Putamen (tissue), 1 donor: ENCODE measurements around the gene BORCS5.
"Not testable (repeated sequence)": the region's sequence is repeated elsewhere in the genome, so short reads cannot be mapped to it uniquely, and the experiment has no call there.

ENCODE experiments used
- DNase-seq: peaks from one replicate; pipeline ENCODE4 v3.0.0-alpha.2; 2016; ENCODE audit warnings: low spot score

The BORCS5 gene

DNA sequence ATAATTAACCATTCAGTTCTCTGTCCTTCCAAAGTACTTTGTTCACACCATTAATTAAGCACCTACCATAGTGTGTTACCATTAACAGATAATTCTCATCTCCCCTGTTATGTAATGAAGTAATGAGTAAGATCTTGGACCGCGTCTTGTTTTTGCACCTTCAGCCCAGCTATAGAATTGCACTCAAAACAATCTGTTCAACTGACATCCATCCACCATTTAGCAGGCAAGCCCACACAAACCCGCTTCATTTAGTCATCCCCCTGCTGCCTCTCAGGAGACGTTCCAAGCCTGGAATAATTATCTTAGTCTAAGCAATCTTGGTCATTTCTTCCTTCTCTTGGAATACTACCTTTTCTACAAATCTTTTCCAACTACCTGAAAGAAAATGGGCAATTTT is 131.4 kb downstream of the BORCS5 start:
- no peak for DNase-seq

DNA sequence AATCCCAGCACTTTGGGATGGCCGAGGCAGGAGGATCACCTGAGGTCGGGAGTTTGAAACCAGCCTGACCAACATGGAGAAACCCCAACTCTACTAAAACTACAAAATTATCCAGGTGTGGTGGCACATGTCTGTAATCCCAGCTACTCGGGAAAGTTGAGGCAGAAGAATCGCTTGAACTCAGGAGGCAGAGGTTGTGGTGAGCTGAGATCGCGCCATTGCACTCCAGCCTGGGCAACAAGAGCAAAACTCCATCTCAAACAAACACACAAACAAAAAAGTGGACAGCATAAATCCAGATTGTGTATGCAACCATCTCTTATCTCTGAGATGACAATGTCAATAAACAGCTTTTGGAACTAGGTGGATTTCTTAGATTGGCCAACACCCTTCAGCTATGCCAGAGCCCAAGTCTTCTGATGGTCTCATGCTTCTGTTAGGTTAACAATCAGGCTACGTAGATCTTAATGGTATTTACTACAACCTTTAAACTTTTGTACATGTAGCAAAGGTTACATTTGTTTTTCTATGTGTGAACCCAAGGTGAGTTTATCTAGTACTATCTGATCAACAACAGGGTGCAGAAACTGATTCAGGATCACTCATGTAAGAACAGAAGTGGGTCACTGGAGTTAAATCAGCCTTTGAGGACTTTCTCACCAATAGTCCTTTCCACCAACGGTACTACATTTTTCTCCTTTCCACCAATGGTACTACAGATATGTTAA is 132.1 kb downstream of the BORCS5 start:
- DNase-seq: no peak

DNA sequence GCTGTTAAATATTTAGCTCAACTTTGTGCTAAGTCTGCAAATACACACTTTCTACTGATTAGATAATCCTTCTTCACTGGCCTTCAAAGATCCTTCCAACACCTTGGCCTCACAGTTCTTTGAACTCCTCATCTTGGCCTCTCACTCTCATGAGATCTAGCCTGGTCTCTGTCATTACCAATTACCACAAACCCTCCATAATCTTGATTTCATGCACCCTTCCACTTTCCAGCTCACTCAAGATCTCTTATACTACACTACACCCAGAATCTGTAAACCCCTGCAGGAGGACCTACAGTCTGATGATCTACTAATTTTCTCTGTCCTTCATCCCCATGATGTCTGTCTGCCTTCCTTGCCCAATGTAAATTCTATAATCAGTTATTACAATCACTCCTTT is 134.7 kb downstream of the BORCS5 start:
- DNase-seq: no peak

DNA sequence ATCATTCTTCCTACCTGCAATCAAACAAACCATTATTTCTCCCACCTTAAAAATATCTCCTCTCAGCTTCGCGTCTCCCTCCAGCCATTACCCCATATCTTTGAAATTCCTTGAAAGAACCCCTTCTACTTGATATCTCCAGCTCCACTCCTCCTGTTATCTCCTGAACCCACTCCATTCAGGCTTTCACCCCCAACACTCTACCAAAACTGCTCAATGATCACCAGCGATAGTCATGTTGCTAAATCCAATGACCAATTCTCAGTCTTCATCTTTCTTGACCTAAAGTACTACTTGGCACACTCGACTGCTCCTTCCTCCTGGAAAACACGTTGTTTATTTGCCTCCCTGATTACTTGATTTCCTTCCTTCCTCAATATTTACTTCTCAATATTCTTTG is 135.7 kb downstream of the BORCS5 start:
- no peak for DNase-seq

DNA sequence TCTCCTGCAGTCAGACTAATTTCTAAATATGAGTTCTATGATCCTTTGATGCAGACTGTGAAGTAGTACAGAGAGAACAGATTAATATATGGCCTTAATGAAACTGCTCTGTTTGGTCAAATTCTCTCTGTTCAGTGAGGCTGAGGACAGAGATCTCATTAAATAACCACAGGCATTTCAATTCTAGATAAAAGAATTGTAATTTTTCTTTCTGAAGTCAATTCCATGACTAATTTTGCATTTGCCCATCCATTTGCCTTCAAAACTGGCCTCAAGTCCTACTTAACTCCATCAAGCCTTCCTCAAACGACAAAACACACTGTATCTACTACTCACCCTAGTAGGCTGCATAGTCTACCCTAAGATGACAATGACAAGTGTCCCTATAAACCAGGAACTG is 138.7 kb downstream of the BORCS5 start:
- no peak for DNase-seq

DNA sequence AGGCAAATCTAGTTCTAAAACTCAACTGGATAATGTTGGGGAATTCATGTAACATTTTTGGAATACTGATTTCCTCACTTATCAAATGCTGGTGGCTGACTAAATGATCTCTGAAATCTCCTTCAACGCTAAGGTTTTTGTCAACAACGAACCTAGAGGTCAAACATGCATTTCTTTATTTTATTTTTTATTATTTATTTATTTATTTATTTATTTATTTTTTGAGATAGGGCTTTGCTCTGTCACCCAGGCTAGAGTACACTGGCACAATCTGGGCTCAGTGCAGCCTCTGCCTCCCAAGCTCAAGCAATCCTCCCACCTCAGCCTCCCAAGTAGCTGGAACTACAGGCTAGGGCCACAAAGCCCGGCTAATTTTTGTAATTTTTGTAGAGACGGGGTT is 141.3 kb downstream of the BORCS5 start:
- no peak for DNase-seq

DNA sequence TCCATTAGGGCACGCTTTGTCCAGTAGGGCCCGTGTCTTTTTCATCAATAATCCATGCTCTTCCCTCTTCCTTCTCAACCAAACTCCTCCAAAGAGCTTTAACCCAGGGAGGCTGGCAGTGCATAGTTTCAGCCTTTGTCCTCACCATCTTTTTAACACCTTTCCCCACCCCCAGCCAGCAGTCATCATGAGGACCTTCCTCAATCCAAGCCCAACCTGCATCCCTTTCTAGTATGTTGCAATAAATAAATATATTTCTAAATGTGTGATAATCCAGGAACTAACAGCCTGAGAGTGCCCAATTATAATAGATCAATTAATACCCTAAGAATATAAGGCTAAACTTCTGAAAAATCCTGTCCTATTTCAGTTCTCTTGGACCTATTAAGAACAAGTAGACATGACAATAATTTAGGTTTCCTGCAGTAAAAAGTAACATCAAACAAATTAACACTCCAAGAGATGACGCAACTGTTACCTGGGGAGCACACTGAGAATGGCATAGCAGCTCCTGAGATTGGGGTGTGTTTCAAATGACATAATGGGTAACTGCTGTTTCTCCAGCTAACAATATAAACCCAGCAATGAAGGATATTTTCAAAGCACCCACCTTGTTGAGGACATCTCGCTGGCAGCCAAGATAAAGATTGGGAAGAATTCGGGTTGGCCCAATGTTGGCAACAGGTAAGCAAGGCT is 143.2 kb downstream of the BORCS5 start:
- no peak for DNase-seq

DNA sequence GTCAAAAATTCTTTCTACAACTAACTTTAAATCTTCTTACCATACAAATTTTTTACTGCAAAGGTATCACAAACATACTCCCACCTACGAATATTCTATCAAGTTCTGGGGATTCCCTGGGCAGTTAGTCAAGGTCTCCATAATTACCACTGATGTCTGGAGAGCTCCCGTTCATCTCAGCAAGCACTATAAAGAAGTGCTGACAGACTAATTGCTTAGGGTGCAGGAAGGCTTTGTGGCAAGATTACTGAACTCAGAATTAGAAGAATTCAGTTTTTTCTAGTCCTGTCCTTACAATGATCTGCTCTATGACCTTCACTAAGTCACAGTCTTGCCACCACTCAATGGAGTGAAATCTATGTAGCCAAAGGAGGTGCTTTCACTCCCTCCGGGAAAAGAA is 144.2 kb downstream of the BORCS5 start:
- DNase-seq: no peak

DNA sequence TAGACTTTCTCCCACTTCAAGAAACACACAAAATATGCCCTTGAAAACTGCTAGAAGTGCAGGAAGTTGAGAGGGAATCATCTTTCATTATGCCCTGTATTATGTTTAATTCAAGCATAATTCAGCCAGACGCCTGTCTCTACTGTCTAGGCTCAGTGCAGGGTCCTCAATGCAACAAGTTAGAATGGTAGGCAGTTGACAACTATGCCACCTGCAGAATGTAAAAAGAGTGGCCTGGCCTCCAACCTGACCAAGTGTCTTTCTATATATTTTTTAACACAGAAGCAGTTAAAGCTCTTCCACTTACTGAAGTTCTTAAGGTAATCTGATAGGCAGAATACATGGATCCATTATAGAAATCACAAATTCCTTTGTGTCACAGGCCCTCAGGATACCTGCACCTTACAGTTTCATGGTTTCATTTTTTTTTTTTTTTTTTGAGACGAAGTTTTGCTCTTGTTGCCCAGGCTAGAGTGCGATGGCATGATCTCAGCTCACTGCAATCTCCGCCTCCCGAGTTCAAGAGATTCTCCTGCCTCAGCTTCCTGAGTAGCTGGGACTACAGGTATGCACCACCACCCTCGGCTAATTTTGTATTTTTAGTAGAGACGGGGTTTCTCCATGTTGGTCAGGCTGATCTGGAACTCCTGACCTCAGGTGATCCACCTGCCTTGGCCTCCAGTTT is 145.4 kb downstream of the BORCS5 start:
- DNase-seq: not testable (repeated sequence)

DNA sequence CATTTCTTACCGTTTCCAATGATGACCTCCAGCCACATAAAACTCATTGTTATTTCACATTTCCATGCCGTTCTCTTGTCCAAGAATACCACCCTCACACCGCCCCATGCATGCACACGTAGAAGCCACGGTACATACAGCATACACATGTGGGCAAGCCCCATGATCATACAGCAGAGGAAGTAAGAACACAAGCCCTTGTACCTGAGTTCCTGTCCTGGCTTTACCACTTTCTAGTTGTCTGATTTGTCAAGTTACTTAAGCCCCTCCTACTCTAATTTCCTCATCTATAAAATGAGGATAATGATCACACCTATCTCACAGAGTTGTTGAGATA is 145.9 kb downstream of the BORCS5 start:
- no peak for DNase-seq

DNA sequence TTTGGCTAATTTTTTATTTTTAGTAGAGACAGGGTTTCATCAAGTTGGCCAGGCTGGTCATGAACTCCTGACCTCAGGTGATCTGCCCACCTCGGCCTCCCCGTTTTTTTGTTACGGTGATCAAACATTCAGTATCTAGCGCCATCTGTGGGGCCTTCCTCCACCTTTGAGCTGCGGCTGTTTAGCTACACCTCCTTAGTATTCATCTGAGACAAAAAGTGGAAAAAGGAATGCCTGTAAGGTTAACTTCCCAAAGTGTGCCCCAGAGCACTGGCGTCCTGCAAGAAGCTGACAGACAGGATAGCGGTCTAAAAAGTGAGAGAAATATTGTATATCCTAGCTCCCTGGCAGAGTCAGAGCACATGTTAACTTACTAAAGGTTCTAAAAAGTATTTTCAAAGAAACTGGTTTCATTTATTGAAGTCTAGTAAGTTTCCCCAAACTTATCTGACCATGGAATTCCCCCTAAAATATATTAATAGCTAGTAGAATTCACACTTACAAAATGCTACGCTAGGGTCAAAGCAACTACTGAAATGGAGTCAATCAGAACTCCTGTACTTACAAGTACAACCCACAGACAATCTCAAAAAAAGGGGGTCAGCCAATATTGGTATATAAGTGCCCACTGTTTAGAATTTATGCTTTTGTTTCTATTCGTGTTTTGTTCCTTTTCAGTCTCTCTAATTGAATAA is 146.7 kb downstream of the BORCS5 start:
- DNase-seq: no peak

DNA sequence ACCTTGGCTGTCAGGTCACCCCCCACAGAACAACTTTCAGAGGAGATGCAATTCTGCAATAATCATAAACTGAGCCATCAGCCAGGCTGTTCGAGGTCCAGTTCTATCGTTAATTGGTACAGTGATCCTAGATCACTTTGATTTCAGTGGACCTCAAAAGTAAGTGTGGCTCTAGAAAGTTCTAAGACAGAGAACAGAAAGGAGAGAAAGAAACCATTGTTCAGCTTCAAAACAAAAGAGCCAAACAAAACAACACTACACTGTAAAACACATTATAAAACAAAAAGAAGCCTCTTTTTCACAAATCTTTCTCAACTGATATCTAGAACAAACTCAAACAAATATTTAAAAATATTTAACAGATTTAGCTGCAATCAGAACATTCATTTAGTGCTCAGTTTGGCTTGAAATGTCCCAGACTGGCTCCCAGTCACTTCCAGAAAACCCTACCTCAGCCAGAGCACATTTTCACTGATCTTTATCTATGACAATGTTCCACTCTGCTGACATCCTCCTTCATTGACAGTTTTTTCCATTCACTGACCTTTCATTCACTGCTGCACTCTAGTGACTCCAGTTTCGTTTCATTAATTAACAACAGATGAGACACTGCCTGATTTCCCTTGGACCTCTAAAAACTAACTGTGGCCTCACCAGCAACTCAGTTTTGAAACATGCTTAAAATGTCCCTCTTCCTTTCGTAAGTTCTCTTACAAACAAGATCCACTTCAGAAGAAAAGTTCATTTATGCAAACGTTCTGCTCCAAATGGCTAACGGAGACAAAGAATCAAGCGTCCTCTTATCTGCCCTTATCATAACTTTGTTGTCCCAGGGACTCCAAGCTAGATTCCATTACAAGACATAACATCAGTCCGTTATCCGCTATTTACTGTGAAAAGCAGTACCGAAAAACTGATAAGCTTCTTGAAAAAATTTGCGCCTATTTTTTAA is 148.9 kb downstream of the BORCS5 start:
- DNase-seq: peak; percentile 47

DNA sequence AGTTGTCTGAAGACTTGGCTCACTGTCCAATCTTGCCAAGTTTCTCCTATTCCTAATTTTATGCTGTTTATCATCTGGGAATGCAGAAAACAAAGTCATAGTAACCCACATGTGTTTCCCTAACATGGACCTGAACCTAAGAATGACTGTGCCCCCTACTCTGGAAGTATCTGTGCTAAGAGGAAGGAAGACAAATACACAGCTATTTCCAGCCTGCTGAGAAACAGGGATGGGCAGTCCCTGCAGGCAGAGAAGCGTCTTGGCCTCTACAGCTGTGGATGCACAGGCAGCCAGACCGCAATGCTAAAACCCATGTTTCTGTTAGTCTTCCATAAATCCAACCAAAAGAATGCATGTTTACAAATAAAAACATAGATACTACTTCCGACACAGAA is 149.6 kb downstream of the BORCS5 start:
- DNase-seq: no peak

DNA sequence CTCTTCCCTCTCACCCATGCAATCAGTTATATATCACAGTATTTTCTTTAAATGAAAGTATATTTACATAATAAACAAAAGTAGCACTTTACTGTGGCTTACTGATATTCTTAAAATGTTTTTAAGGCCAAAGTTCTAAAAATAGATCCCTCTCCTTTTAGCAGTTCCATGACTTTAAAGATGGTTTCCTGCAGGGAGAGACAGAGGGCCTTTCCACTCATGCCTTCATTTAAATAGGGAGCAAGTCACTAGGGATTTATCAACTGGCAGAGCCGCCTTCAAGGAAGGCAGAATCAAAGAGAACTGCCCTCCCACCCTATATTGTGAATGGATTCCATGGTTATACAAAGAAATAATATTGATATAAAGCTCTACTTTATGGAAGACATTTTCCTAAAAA is 150.2 kb downstream of the BORCS5 start:
- no peak for DNase-seq

DNA sequence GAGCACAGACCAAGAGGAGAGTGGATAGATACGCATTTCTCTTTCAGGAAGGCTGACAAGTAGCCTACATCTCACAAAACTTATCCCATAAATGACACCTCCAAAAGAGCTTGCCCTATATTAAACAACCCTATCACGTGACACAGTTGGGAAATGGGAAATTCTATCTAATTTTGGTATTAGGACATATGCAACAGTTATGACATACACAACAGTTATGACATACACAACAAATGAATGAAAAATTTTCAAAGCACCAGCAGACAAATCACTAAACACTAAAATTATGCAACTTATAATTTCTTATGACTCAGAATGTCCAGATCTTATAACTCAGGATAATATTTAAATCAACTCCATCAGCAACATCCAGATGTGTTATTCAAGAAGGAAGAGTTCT is 151.7 kb downstream of the BORCS5 start:
- no peak for DNase-seq

DNA sequence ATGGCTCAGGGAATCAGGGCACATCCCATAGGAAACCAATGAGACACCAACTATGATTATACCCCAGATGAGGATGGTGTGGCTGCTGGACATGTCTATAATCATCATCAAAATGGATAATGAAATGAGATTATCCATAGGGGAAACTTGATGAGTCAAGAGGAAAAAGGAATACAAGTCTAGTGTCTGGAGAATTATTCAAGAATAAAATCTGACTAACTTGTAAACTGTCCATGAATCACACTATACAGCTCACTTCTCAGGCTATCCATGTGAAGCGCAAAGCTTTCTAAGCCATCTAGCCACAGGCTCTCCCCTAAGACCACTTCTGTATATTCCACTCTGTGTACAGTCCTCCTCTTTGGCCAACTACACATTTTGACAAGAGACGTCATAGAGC is 153.3 kb downstream of the BORCS5 start:
- no peak for DNase-seq

DNA sequence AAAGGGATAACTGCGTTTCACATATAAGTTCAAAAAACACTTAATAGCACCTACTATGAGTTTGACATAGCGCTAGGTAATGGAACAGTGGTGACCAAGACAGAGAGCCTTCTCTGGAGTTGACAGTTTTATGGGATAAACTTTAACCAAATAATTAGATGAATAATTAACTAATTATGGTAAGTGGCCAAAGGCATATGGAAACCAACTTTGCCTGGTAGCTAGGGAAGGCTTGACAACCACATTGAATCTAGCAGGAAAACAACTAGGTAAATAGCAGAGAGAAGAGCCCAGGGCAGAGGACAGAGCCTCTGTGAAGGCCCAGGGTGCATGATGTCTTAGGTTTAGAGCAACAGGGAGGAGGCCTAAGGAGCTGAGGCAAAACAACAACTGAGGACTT is 153.7 kb downstream of the BORCS5 start:
- no peak for DNase-seq

DNA sequence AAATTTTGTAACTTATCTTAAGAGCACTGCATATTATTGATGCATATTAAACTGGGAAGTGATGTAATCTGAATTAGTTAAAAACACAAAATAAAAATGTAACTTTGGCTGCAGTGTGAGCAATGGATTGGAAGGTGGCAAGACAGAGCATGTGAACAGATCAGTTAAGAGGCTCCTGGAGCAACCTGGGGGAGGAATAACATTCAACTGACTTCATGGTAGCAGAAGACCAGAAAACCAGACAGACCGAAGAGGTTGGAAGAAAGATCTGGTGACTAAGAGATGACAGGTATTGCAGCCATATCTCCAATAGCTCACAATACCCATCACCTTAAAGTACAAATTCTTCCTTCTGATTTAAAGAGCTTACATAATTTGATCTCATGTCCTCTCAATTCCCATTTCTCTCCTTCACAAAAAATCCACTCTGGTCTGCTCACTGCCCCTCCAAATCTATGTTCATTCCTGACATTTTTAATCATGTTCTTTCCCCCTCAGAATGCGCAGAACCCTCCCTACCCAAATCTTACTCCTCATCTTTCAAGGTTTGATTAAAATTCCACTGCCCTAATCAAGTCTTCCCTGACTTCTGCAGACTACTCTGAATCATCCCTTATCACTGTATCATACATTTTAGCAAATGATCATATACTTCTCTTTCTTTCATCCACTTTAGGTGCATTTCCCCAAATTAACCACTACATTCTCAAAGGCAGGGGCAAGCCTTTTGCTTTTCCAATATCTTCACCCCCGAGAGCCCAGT is 154.3 kb downstream of the BORCS5 start:
- no peak for DNase-seq

DNA sequence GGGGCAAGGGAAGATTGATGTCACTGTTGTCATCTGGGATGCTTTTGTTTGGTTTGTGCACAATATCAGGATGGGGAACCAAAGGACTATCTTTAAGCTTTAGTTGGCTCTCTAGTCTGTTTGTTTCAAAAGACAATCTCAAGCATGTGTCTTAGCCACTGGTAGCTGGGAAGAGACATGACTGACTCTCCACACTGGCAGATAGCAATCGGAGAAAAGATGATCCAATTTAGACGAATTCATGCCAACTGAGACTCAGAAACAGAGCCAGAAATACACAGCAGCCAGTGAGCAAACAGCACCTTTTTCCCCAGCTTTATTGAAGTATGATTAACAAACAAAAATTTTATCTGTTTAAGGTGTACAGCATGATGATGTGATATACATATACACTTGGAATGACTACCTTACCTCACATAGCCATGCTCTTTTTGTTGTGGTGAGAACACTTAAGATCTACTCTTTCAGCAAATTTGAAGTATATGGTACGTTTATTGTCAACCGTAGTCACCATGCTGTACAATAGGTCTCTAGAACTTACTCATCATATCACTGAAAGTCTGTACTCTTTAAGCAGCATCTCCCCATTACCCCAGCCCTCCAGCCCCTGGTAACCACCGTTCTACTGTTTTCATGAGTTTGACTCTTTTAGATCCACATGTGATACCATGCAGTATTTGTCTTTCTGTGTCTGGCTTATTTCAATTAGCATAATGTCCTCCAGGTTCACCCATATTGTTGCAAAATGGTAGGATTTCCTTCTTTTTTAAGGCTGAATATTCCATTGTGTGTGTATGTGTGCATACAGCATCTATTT is 155.2 kb downstream of the BORCS5 start:
- DNase-seq: no peak

DNA sequence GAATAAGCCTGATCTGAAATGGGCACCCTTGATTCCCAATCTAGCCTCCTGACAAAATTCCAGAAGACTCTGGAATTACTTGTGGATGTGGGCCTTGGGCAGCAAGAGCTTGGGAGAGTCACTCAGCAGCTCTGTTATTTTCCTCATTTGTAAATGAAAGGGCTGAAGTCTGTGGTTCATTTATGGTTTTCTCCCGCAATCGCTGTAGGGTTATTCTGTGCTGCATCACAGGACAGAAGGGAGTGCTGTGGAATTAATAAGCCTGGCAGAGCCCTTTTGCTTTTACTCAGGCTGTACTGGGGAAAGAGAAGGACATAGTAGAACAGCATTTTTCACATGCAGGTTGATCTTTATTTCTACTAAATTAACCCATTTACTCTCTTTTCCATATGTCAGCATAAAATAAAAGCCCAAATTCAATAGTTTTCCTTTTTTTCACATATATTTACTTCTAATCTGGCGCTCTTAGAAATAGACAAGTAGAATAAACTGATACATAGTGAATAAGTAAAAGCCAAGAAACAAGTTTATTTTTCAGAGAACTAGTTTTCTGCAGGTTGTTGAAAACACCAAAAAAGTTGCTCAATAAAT is 156.6 kb downstream of the BORCS5 start:
- DNase-seq: peak; percentile 38
